Hepatocyte (in vitro differentiated cells): Measurements from ENCODE around the gene PDE7B.

Experiments
- EZH2 ChIP-seq: fragments of 200-600 bp; sonication (generic); IDR thresholded peaks from 2 replicates; pipeline ENCODE4 v1.6.1; 2016; ENCODE audit warnings: antibody characterized with exemption, mild to moderate bottlenecking, borderline replicate concordance
- EZH2phosphoT487 ChIP-seq: fragments of 200-600 bp; sonication (generic); IDR thresholded peaks from one replicate; pipeline ENCODE4 v1.6.1; 2018; ENCODE audit warnings: antibody characterized with exemption, mild to moderate bottlenecking, low read depth, moderate library complexity; ENCODE audit not compliant: unreplicated experiment, severe bottlenecking
- TF ChIP-seq, protein P1 (sequence below): fragments of 200-600 bp; sonication (generic); IDR thresholded peaks from 2 replicates; pipeline ENCODE4 v1.5.1; 2016; ENCODE audit warnings: antibody characterized with exemption, mild to moderate bottlenecking; ENCODE audit not compliant: poor library complexity

DNA sequence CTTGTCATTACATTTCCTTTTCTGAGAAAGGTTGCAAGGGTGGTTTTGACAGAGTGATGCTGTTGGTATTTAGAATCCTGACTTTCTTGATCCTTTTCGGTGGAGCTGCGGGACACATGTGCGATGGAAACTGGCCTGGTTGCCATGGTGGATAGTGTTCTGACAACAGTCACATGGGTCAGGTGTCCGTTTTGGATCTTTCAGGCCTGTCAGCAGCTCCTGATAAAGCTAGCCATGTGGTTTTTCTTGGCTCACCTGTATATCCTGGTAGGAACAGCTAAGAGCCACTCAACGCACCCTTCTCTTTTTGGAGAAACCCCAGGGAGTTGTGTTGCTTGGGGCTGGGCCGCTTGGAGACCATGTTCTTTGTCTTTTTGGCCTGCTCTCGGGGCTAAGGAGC lies 221.2 kb downstream of the PDE7B start:
- TF ChIP-seq, protein P1, sequence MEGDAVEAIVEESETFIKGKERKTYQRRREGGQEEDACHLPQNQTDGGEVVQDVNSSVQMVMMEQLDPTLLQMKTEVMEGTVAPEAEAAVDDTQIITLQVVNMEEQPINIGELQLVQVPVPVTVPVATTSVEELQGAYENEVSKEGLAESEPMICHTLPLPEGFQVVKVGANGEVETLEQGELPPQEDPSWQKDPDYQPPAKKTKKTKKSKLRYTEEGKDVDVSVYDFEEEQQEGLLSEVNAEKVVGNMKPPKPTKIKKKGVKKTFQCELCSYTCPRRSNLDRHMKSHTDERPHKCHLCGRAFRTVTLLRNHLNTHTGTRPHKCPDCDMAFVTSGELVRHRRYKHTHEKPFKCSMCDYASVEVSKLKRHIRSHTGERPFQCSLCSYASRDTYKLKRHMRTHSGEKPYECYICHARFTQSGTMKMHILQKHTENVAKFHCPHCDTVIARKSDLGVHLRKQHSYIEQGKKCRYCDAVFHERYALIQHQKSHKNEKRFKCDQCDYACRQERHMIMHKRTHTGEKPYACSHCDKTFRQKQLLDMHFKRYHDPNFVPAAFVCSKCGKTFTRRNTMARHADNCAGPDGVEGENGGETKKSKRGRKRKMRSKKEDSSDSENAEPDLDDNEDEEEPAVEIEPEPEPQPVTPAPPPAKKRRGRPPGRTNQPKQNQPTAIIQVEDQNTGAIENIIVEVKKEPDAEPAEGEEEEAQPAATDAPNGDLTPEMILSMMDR = no peak
- no peak for TF ChIP-seq EZH2
- no peak for TF ChIP-seq EZH2phosphoT487
